Inferior parietal cortex (tissue), 1 donor: ENCODE results near the gene OR51B5.
"Not testable (repeated sequence)": the region's sequence is repeated elsewhere in the genome, so short reads cannot be mapped to it uniquely, and the experiment has no call there.

Source experiments
- DNase-seq: peaks from one replicate; pipeline ENCODE4 v3.0.0-alpha.2; 2016; ENCODE audit errors: extremely low spot score

OR51B5 gene

GRCh38 chr11:5343474-5344335 lies at the start of gene OR51B5:
Gene OR51B5, minus strand, starts transcription at chr11:5343524. Its CDS starts 0 bp downstream, at chr11:5343524.
- no peak for DNase-seq

- no peak for DNase-seq
Measured at GRCh38 chr11:5390210-5390609, 46.9 kb upstream of the OR51B5 start.

- no peak for DNase-seq
Measured at GRCh38 chr11:5384335-5384734, 41.0 kb upstream of the OR51B5 start.

GRCh38 chr11:5383576-5383975 lies 40.3 kb upstream of the OR51B5 start, which contains the start of gene OR51M1:
Gene OR51M1, plus strand, starts transcription at chr11:5383812. Its CDS starts 5,587 bp downstream, at chr11:5389399.
- no peak for DNase-seq

- DNase-seq = peak; percentile 69
Measured at GRCh38 chr11:5380740-5381342, 37.5 kb upstream of the OR51B5 start.

- no peak for DNase-seq
Measured at GRCh38 chr11:5369789-5370188, 26.5 kb upstream of the OR51B5 start.

- no peak for DNase-seq
Measured at GRCh38 chr11:5368502-5369043, 25.2 kb upstream of the OR51B5 start.

GRCh38 chr11:5367448-5368074 lies 24.2 kb upstream of the OR51B5 start:
- no peak for DNase-seq

GRCh38 chr11:5366856-5367255 lies 23.5 kb upstream of the OR51B5 start:
- no peak for DNase-seq

- not testable (repeated sequence) for DNase-seq
Measured at GRCh38 chr11:5366365-5366764, 23.0 kb upstream of the OR51B5 start.

- DNase-seq = no peak
Measured at GRCh38 chr11:5364214-5364613, 20.9 kb upstream of the OR51B5 start.

- no peak for DNase-seq
Measured at GRCh38 chr11:5363679-5364078, 20.4 kb upstream of the OR51B5 start.

GRCh38 chr11:5362017-5362625 lies 18.8 kb upstream of the OR51B5 start:
- no peak for DNase-seq

- DNase-seq = not testable (repeated sequence)
Measured at GRCh38 chr11:5356031-5356430, 12.7 kb upstream of the OR51B5 start.

- DNase-seq = no peak
Measured at GRCh38 chr11:5351208-5351607, 7.9 kb upstream of the OR51B5 start, which contains the start of gene OR51B6. Gene OR51B6, plus strand, starts transcription at chr11:5351508. Its CDS starts 0 bp downstream, at chr11:5351508.

GRCh38 chr11:5349550-5349949 lies 6.2 kb upstream of the OR51B5 start:
- no peak for DNase-seq

- DNase-seq = no peak
Measured at GRCh38 chr11:5348551-5349194, 5.3 kb upstream of the OR51B5 start.

GRCh38 chr11:5345831-5346230 lies 2.5 kb upstream of the OR51B5 start:
- DNase-seq = no peak

- DNase-seq = no peak
Measured at GRCh38 chr11:5339771-5340322, 3.5 kb downstream of the OR51B5 start.

GRCh38 chr11:5337253-5337652 lies 6.1 kb downstream of the OR51B5 start:
- not testable (repeated sequence) for DNase-seq

GRCh38 chr11:5336331-5336730 lies 7.0 kb downstream of the OR51B5 start:
- no peak for DNase-seq
